ENCODE measurements around the gene RNASET2. TPM values are rescaled to one million over a fixed set of nuclear protein-coding genes. Genes with fewer than 3 reads are reported as not detected.

The RNASET2 gene
- total and polyA plus RNA-seq, 8 donors, result 25.2 to 61.4 (median 37.0) TPM

DNA sequence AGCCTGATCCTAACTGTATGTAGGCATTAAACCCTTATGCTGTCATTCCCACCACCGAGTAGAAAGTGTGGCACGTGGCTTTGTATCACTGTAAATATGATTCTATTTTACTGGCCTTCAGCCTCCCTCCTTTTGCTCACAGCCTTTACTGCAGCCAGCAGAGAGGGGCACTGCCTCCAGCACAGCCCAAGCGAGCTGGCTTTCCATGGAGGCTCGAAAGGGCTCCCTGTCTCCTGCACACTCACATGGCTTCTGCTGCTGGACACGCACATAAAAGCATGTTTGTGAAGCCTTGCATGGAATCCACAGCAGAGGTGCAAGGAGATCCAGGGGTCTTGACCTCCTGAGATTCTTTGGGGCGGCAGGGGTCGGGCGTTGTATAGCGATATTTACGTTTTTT is 51.3 kb downstream of the RNASET2 start:
- Histone ChIP-seq H3K27me3 (no peaks in the 10 kb centered on the region), H3K4me3 (no peak overlapping the region), H3K36me3 (no peaks in the 10 kb centered on the region), H3K4me1 (no peaks in the 10 kb centered on the region), H3K9me3 (no peaks in the 10 kb centered on the region), H3K27ac (no peak overlapping the region)
- ATAC-seq (no peak), DNase-seq (no peak), FAIRE-seq (no peak)
- no peak for TF ChIP-seq CTCF (IDR thresholded peaks at IDR 0.05)
- 74 to 84% methylated on average over 10 of the region's 10 CpGs for WGBS, 2 donors
- intact Hi-C loops (cut with DNase I), result no loop called here

GRCh38 chr6:166904101-166904746 is 52.1 kb downstream of the RNASET2 start:
- no peak for ATAC-seq
- intact Hi-C loops (cut with DNase I), result no loop called here
- Histone ChIP-seq H3K27me3 (no peaks in the 10 kb centered on the region), H3K4me1 (no peaks in the 10 kb centered on the region), H3K4me3 (no peak overlapping the region), H3K27ac (no peak overlapping the region), H3K36me3 (no peaks in the 10 kb centered on the region), H3K9me3 (no peaks in the 10 kb centered on the region)
- no peak for FAIRE-seq
- DNase-seq, result no peak
- no peak for TF ChIP-seq CTCF (IDR thresholded peaks at IDR 0.05)
- 68 to 80% methylated on average over 23 of the region's 23 CpGs for WGBS, 2 donors

GRCh38 chr6:166903500-166903899 is 52.9 kb downstream of the RNASET2 start:
- FAIRE-seq (no peak), DNase-seq (no peak), ATAC-seq (no peak)
- no peak overlapping the region for H3K27ac ChIP-seq
- no peaks in the 10 kb centered on the region for H3K9me3 ChIP-seq
- TF ChIP-seq CTCF (IDR thresholded peaks at IDR 0.05), result no peak
- no peak overlapping the region for H3K4me3 ChIP-seq
- WGBS, 2 donors, result 86 to 88% methylated on average over 13 of the region's 13 CpGs
- no peaks in the 10 kb centered on the region for H3K27me3 ChIP-seq
- no peaks in the 10 kb centered on the region for H3K4me1 ChIP-seq
- intact Hi-C loops (cut with DNase I), result no loop called here
- H3K36me3 ChIP-seq, result no peaks in the 10 kb centered on the region

GRCh38 chr6:166903027-166903426 is 53.3 kb downstream of the RNASET2 start:
- no peaks in the 10 kb centered on the region for H3K4me1 ChIP-seq
- FAIRE-seq, result no peak
- no peak overlapping the region for H3K4me3 ChIP-seq
- no peaks in the 10 kb centered on the region for H3K27me3 ChIP-seq
- intact Hi-C loops (cut with DNase I), result no loop called here
- H3K9me3 ChIP-seq, result no peaks in the 10 kb centered on the region
- no peak for ATAC-seq
- no peak for TF ChIP-seq CTCF (IDR thresholded peaks at IDR 0.05)
- no peaks in the 10 kb centered on the region for H3K36me3 ChIP-seq
- 90 to 94% methylated on average over 8 of the region's 8 CpGs for WGBS, 2 donors
- DNase-seq, result no peak
- H3K27ac ChIP-seq, result no peak overlapping the region

- ATAC-seq (no peak), DNase-seq (no peak), FAIRE-seq (no peak)
- 90 to 91% methylated on average over 33 of the region's 33 CpGs for WGBS, 2 donors
- Histone ChIP-seq H3K27ac (no peak overlapping the region), H3K4me3 (no peak overlapping the region), H3K36me3 (no peaks in the 10 kb centered on the region), H3K27me3 (no peaks in the 10 kb centered on the region), H3K9me3 (no peaks in the 10 kb centered on the region), H3K4me1 (no peaks in the 10 kb centered on the region)
- no peak for TF ChIP-seq CTCF (IDR thresholded peaks at IDR 0.05)
- intact Hi-C loops (cut with DNase I), result no loop called here
Measured at GRCh38 chr6:166902211-166902755, 54.1 kb downstream of the RNASET2 start.

Data from pancreas (tissue), 10 donors.